Measurements from ENCODE around the gene RASAL2.

RASAL2 gene

GRCh38 chr1:178102218-178102617, 8.3 kb downstream of the RASAL2 start:
- H3K9ac ChIP-seq (ENCODE audit: low read length): no peak overlapping the region
- H2AFZ ChIP-seq (ENCODE audit: low read depth, low read length, severe bottlenecking): no peak overlapping the region
- H3K9me3 ChIP-seq (ENCODE audit: insufficient read depth, low read length): no peaks in the 10 kb centered on the region
- no peak overlapping the region for H3K4me2 ChIP-seq (ENCODE audit: low read depth, low read length, poor library complexity, severe bottlenecking)
- TF ChIP-seq CTCF (IDR thresholded peaks at IDR 0.05; ENCODE audit: insufficient read depth, low read length, poor library complexity, severe bottlenecking): no peak
- no peak for TF ChIP-seq EZH2phosphoT487 (conservative IDR thresholded peaks at IDR 0.05; ENCODE audit: low read length)
- no peak overlapping the region for H3K4me3 ChIP-seq (ENCODE audit: insufficient read depth, low read length, poor library complexity, severe bottlenecking)
- H3K27ac ChIP-seq (ENCODE audit: low read depth, low read length): no peak overlapping the region
- no peaks in the 10 kb centered on the region for H3K9me2 ChIP-seq (replicated peaks; ENCODE audit: insufficient read depth, low read length)
- H3F3A ChIP-seq (ENCODE audit: insufficient read depth): no peaks in the 10 kb centered on the region
- no peaks in the 10 kb centered on the region for H3K27me3 ChIP-seq (ENCODE audit: low read length)
- no peaks in the 10 kb centered on the region for H3K36me3 ChIP-seq (ENCODE audit: low read length)
- no peaks in the 10 kb centered on the region for H4K20me1 ChIP-seq (ENCODE audit: low read depth, low read length)
- H3K79me2 ChIP-seq (ENCODE audit: insufficient read depth, low read length): no peaks in the 10 kb centered on the region

- no peaks in the 10 kb centered on the region for H3K79me2 ChIP-seq (ENCODE audit: insufficient read depth, low read length)
- no peaks in the 10 kb centered on the region for H3K9me3 ChIP-seq (ENCODE audit: insufficient read depth, low read length)
- no peaks in the 10 kb centered on the region for H3F3A ChIP-seq (ENCODE audit: insufficient read depth)
- no peak overlapping the region for H3K9ac ChIP-seq (ENCODE audit: low read length)
- no peaks in the 10 kb centered on the region for H3K9me2 ChIP-seq (replicated peaks; ENCODE audit: insufficient read depth, low read length)
- no peaks in the 10 kb centered on the region for H3K27me3 ChIP-seq (ENCODE audit: low read length)
- H4K20me1 ChIP-seq (ENCODE audit: low read depth, low read length): no peaks in the 10 kb centered on the region
- no peak overlapping the region for H3K4me3 ChIP-seq (ENCODE audit: insufficient read depth, low read length, poor library complexity, severe bottlenecking)
- H3K27ac ChIP-seq (ENCODE audit: low read depth, low read length): no peak overlapping the region
- no peak overlapping the region for H3K4me2 ChIP-seq (ENCODE audit: low read depth, low read length, poor library complexity, severe bottlenecking)
- TF ChIP-seq CTCF (IDR thresholded peaks at IDR 0.05; ENCODE audit: insufficient read depth, low read length, poor library complexity, severe bottlenecking) (no peak), EZH2phosphoT487 (conservative IDR thresholded peaks at IDR 0.05; ENCODE audit: low read length) (no peak)
- H2AFZ ChIP-seq (ENCODE audit: low read depth, low read length, severe bottlenecking): no peak overlapping the region
- no peaks in the 10 kb centered on the region for H3K36me3 ChIP-seq (ENCODE audit: low read length)
Observed at GRCh38 chr1:178107823-178108222, 13.9 kb downstream of the RASAL2 start.

GRCh38 chr1:178109348-178110143, 15.6 kb downstream of the RASAL2 start:
- no peak overlapping the region for H3K27ac ChIP-seq (ENCODE audit: low read depth, low read length)
- no peaks in the 10 kb centered on the region for H3K36me3 ChIP-seq (ENCODE audit: low read length)
- H3K9ac ChIP-seq (ENCODE audit: low read length): no peak overlapping the region
- H3F3A ChIP-seq (ENCODE audit: insufficient read depth): no peaks in the 10 kb centered on the region
- H3K4me3 ChIP-seq (ENCODE audit: insufficient read depth, low read length, poor library complexity, severe bottlenecking): no peak overlapping the region
- TF ChIP-seq CTCF (IDR thresholded peaks at IDR 0.05; ENCODE audit: insufficient read depth, low read length, poor library complexity, severe bottlenecking) (no peak), EZH2phosphoT487 (conservative IDR thresholded peaks at IDR 0.05; ENCODE audit: low read length) (no peak)
- H4K20me1 ChIP-seq (ENCODE audit: low read depth, low read length): no peaks in the 10 kb centered on the region
- no peaks in the 10 kb centered on the region for H3K79me2 ChIP-seq (ENCODE audit: insufficient read depth, low read length)
- no peaks in the 10 kb centered on the region for H3K9me2 ChIP-seq (replicated peaks; ENCODE audit: insufficient read depth, low read length)
- H3K4me2 ChIP-seq (ENCODE audit: low read depth, low read length, poor library complexity, severe bottlenecking): no peak overlapping the region
- no peaks in the 10 kb centered on the region for H3K27me3 ChIP-seq (ENCODE audit: low read length)
- H2AFZ ChIP-seq (ENCODE audit: low read depth, low read length, severe bottlenecking): no peak overlapping the region
- no peaks in the 10 kb centered on the region for H3K9me3 ChIP-seq (ENCODE audit: insufficient read depth, low read length)
